Activated naive CD4-positive, alpha-beta T cell treated with Interleukin-2 at 50 U/mL for 16 hours (primary cell): ENCODE data around the gene IRS1.

Source experiments
- DNase-seq: peaks from one replicate; pipeline ENCODE4 v3.0.0-alpha.2; 2020

IRS1 gene

DNA sequence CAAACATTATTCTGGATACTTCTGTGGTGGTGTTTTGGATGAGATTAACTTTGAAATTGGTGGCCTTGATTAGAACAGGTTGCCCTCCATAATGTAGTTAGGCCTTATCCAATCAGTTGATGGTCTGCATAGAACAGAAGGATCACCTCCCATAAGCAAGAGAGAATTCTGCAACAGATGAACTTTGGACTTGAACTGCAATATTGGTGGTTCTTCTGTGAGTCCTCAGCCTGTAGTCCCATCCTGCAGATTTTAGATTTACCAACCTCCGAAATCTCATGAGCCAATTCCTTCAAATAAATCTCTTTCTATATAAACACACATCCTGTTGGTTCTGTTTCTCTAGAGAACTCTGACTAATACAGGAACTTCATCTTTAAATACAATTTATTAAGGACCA is 81.9 kb downstream of the IRS1 start:
- no peak for DNase-seq

DNA sequence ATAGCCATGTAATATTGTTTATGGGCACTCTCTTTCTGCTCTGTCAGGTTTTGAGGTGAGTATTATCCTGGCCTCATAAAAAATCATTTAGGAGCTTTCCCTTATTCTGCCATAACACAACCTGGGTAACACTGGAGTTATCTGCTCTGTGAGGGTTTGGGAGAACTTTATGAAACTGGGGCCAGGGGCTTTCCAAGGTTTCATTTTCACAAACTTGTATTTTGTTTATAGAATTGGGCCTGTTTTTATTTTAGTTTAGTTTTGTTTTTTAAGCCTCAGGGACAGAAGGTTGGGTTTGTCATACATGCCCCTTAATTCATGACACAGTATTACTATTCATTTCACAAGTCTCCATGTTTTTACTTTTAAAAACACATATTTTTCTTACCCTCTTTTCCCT is 83.5 kb downstream of the IRS1 start:
- DNase-seq, result no peak

DNA sequence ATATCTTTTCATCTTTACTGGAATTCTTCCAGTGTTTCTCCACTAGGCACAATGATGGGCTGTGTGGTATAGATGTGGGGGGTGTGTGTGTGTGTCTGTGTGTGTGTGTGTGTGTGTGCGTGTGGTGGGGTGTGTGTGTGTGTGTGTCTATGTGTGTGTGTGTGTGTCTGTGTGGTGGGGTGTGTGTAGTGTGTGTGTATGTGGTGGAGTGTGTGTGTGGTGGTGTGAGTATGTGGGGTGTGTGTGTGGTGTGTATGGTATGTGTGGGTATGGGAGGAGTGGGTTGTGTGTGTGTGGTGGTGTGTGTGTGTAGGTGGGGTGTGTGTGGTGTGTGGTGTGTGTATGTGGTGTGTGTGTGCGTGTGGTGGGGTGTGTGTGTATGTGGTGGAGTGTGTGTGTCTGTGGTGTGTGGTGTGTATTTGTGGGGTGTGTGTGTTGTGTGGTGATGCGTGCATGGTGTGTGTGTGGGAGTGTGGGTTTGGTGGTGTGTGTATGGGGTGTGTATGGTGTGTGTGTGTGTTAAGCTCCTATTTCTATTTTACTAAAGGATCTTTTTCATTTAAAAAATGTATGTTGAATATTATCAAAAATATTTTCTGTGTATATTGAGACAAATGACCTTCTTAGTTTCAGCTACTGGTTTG is 84.2 kb downstream of the IRS1 start:
- no peak for DNase-seq

DNA sequence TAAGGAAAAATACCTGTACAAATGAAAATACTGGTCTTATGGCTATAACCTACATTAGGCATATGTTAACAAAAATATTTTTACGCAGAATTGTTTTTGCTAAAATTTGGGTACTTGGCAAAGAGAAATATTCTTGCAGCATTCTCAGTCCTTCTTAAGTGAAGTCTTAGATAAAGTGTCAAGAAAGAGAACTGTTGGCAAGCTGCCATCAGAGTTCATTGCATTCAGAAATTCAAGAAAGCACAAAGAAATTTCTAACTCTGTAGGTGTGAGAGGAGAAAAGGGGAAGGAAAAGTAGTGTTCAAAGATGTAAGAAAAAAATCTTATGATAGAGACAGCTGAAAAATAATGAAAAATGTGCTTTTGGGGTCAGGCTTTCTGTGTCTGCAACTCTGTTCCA is 86.7 kb downstream of the IRS1 start:
- DNase-seq, result no peak

DNA sequence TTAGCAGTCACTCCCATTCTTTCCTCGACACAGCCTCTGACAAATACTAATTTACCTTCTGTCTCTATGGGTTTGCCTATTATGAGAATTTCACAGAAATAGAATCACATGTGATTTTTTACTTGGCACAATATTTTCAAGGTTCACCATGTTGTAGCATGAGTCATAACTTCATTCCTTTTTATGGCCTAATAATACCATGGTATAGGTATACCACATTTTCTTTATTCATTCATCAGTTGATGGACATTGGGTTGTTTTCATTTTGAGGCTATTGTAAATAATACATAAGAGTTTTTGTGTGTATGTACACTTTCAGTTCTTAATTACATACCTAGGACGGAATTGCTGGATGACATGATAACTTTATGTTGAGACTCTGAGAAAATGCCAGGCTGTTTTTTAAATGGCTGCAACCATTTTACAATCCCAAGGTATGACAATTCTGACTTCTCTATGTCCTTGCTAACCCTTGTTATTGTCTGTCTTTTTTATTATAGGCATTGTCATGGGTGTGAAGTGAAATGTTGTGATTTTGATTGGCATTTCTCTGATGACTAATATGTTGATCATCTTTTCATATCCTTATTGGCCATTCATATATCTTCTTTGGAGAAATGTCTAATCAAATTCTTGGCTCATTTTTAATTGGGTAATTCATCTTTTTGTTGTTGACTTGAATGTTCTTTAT is 87.9 kb downstream of the IRS1 start:
- no peak for DNase-seq

DNA sequence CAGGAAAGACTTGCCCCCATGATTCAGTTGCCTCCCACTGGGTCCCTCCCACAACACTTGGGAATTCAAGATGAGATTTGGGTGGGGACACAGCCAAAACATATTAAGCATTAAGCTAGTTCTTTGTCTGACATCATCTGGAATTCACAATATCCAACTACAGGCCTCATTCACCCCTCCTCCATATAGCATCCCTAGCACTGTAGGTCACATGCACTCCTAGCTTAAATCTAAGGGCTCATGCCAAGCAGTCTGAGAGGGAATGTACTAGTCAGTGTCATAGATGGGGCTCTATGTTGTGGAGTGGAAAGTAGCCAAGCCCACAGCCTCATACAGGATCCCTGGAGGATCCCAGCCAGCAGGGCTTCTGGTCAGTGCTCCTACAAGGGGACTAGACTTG is 92.1 kb downstream of the IRS1 start:
- no peak for DNase-seq

DNA sequence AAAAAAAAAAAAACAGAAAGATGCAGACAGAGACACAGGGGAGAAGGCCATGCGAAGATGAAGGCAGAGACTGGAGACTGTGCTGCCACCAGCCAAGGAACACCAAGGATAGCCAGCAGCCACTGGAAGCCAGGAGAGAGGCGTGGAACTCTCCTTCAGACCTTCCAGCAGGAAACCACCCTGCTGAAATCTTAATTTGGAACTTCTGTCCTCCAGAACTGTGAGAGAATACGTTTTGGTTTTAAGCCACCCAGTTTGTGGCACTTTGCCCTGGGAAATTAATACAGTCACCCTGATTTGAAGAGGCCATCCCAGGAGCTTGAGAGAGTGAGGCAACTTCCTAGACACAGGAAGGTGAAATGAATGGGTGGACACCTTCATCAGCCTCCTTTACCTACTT is 93.7 kb downstream of the IRS1 start:
- DNase-seq, result no peak

DNA sequence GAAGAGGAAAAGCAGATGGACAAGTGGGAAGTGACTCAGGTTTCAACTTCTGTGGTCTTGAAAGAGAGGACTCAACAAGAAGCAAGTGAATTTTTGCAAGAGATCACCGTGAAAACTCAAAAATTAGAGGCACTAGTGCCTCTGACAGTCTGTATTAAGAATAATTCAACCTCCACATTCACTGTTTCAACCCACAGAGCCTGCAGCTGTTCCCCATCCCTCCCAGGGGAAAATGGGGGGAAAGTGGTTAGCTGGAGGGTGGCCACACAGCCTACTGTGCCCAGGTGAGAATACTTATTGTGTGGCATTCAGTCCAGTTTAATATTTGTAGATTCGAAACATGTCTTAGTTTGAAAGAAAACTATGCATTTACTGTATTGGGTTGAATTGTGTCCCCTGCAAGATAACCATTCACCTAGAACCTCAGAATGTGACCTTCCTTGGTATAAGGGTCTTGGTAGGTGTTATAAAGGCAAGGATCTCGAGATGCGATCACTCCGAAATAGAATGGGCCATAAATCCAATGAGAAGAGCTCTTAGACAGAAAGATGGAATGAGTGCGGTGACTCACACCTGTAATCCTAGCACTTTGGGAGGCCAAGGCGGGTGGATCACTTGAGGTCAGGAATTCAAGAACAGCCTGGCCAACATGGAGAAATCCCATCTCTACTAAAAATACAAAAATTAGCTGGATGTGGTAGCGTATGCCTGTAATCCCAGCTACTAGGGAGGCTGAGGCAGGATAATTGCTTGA is 94.3 kb downstream of the IRS1 start:
- no peak for DNase-seq

DNA sequence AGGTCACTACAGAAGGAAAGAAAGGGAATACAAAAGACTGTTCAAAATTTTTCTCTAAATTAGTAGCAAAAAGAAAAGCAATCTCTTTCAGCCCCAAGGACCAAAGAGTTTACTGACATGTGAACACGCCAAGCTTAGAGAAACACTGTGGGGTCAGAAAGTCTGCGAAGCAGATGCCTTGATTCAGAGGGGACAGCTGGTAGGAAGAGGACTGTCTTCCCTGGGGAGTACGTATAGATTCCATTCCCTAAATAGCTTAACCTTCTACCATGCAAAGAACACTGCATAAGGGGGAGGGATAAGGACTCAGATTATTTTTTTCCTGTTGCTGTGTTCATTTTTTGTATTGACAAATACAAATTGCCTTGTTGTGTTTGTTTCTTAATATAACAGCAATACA is 96.1 kb downstream of the IRS1 start:
- no peak for DNase-seq

DNA sequence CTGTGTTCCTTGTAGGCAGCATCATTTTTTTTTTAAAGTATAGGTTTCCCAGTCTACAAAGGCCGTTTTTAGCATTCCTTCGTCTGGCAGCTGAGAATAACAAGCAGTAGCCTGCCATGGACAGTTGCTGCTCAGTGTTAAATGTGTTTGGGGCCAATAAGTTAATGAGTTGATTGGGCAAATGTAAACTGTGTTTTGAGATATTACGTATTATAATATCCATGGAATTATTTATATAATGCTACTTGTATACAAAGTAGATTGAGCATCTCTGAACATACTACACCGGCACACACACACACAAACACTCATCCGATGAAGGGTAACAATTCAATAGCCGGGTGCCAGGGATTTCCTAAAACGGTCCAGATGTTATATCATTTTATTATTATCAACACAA is 97.2 kb downstream of the IRS1 start:
- no peak for DNase-seq

DNA sequence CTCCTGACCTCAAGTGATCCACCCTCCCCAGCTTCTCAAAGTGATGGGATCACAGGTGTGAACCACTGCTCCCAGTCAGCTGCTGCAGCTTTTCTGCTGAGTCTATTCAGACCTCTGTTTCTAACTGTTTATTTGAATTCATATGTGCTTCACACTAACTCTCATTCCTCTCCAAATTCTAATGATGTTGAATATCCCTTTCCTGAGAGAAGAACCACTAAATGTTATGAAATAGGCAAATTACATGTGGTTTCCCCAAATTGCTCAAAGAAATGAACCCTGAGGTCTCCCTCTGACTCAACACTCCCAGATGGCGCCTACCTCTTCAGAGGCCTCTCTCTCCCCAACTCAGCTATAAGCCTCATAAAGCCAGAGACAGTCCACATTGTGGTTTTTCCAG is 98.6 kb downstream of the IRS1 start:
- no peak for DNase-seq

DNA sequence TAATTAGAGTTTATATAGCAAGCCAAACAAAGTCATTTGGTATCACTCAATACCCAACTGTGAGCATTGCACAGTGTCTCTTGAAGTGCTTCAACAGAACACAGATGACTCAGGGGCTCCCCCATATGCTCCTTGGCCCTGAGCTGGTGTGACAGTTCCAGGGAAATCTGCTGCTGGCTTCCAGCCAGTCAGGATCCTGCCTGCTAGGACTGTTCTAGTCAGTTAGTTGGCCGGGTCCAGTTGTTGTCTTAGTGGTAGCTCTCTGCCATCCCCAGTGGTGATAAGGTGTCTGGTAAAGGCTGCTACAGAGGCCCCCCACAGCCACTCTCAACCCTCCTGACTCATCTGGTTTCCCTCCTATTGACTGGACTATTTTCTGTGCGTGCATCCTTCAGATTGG is 100.3 kb downstream of the IRS1 start:
- no peak for DNase-seq

DNA sequence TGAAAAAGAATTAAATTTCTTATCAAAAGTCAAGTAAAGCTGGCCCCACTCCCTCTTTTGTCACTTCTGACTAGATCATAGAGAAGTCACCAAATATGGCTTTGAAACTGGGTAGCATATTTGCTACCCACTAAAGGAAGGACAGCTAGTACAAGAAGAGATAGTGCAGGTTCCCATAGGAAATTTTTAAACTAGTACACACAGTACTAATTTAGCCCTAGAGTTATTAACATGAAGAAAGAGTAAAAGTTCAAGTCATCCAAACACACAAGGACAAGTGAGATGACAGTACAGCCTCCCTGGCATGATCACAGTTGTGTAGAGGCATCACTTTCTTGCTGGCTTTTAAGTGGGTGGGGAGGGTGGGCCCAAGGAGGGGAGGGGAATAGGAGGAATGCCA is 100.9 kb downstream of the IRS1 start:
- no peak for DNase-seq

DNA sequence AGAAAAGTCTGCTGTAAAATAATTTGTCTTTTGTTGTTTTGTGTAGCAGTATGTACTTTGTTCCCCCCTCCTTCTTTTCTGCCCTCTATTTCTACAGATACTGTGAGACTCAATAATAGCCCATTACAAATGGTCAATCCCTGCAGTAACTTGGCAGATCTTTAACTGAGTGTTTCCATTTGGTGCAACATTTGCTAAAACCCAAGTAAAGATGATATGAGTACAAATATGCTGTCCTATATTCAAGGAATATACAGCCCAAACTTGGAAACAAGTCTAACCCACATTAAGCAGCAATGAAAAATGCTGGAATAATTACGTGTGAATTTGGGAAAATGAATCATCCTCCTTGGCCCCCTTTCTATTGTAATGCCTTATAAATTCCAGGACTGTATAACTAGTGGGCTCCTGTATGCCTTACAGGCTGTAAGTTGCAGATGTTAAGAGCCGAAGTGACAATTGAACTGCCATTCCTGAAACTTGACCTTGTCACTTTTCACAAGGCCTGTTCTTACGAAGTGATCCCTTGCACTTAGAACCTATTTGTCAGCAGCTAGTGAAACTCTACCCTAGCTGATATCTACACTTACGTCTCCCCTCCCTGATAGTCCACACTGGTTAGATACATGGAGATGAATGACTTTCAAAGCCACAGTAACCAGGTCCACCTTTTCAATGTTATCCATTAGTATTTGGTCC is 104.9 kb downstream of the IRS1 start:
- no peak for DNase-seq

DNA sequence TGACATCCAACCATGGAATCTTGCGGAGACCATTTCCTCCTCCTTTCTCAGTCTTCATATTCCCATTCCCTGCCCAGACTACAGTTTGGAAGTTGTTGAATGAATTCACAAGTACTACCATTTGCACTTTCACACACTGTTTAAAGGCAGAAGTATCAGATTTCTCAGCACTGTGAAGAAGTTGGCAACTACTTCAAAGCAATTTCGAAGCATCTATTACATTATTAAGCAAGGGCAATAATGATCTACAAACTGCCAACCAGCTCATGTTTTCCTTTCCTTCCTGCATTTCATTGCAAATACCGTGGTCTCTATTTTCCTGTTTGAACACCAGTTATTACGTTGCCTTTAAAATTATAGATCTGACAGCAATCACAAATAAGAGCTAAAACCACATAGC is 105.5 kb downstream of the IRS1 start:
- no peak for DNase-seq

DNA sequence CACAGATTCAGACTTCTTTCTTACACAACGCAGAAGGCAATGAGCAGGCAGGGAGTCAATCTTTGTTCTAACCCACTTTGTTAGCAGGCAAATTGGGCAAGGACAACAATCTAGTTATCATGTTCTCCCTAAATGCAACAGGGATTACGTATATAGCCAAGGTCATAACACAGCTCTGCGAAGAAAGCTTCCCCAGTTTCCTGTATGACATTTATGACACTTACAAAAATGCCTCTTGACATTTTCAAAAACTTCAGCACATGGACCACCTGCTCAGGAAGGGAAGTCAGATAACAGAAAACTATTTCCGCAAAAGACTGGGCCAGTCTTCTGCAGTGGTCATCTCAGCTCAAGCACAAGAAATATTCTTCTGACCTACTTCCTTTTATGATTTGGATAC is 106.1 kb downstream of the IRS1 start:
- DNase-seq, result no peak

DNA sequence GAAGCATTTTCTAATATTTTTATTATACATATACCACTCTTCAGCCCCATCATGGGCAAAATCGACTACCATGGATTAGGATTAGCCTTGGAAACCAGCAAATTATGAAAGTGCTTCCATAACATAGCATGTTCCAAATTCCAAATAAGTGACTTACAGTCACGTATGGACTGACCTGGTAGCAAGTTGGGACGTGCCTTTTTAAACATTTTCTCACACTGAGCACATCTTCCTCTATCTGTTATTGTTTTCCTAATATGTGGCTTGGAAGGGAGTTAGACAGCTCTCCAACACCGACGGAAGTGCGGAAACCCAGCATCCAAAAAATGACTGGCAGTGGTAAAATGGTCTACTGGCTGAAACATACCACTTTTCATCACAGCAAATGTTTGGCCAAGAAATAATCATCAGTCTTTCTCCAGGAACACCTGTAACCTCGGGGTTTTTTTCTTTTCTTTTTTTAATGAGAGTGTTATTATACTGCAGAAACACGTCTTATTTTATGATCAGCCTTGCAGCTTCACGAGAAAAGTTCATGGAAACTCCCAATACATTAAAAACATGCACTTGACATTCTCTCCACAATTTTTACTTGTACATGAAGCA is 107.0 kb downstream of the IRS1 start:
- no peak for DNase-seq

DNA sequence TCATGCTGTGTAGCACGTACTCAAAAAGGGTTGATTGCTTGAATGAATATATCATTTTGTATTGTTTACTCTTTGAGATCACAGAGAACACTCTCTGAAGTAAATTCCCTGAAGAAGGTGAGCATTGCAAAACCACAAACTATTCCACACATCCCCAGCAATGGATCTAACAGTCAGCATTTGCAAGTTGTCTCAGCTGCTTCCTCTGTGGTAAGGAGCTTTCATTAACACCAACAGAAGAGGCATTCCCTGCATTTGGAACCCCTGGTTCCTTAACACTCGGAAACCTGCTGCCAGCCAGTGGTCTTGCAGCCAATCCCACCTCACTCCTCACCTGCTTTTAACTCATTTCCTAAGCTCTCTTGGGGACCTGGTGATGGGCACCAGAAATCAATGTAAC is 108.4 kb downstream of the IRS1 start:
- DNase-seq, result no peak

DNA sequence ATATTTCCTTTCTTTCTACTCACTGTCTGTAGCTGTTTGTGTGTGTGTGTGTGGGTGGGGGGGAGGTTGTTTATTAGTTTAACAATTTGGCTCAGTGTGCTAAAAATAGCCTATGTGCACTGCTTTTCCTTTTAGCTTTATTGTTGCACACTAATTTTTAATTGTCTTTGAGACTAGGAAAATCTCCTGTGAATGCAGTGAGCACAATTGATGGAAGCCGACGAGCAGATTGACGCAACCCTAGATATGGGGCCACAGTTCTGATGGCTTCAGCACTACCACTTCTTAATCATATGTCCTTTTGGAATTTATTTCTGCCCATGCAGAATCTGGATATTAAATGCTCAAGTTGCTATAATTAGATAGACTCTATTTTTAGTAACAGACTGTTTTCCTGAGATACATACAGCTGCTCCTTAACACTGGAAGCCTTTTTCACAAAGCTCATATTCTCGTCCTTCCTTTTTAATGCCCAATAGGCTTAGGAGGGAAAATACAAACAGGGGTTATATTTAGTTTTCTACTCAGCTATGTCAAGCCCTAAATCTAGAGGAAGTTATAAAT is 109.1 kb downstream of the IRS1 start:
- no peak for DNase-seq

DNA sequence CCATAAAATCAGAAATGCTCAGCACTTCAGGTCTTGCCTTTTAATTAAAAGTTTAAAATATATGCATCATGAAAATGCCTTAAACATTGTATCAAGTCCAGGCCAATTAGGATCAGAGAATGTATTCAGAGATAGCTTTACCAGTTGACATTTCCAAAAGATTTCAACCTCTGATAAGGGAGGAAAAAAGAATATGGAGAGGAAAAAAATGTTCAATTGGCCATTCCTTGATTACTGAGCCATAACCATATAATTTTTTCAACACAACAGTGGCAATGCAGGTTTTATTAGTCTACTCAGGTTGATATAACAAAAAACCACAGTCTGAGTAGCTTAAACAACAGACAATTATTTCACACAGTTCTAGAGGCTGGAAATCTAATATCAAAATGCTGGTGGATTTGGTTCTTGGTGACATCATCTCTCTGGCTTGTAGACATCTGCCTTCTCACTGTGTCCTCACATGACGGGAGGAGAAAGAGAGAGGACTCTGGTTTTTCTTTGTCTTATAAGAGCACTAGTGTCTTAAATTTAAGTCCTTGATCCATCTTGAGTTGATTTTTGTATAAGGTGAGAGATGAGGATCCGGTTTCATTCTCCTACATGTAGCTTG is 111.9 kb downstream of the IRS1 start:
- DNase-seq, result no peak

DNA sequence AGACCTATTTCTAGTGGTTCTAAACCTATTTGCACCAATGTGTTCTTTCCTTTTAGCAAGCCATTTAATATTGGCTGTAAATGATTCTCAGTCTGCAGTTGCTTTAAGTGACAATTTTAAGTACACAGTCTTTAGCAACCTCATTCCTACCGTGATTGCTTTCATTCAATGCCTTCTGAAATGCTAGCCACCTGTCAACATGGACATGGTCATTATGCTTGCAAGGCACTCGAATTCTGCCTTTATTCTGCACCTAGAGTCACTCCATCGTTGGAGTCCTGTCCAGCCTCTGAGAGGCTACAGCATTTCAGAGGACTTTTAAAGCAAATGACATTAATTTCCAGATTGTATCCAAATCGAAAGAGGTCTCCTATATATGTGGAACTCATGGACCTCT is 115.1 kb downstream of the IRS1 start:
- DNase-seq, result no peak

DNA sequence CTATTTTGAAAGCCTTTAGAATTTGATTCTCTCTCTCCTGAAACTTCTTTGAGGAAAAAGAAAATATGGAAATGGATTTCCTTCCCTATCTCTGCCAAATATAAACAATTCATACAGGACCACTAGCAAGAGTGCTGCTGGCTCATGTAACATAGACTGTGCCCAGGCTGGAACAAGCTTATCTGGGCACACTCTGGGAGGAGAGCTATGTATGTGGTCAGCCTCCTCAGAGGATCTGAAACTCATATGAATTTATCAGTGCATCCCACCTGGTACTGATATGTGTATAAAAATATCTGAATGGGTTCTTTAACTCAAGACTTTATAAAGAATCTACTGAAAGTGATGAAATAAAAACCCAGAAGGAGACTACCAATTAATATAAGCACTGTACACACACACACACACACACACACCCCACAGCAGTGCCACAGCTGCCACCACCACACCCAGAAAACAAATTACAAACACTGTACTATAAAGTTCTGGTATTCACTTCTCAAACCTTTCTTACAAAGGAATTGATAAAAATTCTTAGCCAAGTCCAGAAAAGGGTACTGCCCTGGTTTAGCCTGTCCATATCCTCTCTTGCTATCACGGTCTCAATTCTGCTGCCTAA is 115.6 kb downstream of the IRS1 start:
- no peak for DNase-seq
